H1 (cell line): ENCODE results near the gene TMEM266. TPM values are rescaled to one million over a fixed set of nuclear protein-coding genes. Genes with fewer than 3 reads are reported as not detected.
A peak's percentile ranks its signal among the peaks of the same experiment; 100 is the strongest.

ENCODE experiments used
- CTCF ChIA-PET: fragments of 300-600 bp; sonication (Branson Sonifier 250); formaldehyde crosslinking; loops from one replicate; lab custom pipeline; 2021; ENCODE audit not compliant: partially characterized antibody; lab: Charles Lee
- POLR2A ChIA-PET: fragments of 300-600 bp; sonication (Branson Sonifier 250); formaldehyde crosslinking; loops from one replicate; lab custom pipeline; 2021; ENCODE audit warnings: inconsistent platforms; ENCODE audit not compliant: partially characterized antibody; lab: Charles Lee
- DNase-seq, 2 experiments: peaks; one replicate each; pipeline versions ENCODE4 v3.0.0 to v3.0.0-alpha.2; 2010 to 2022; ENCODE audit warnings: low spot score in 2 of 2, low read depth in 1 of 2, mixed read lengths in 1 of 2
- FAIRE-seq: peaks from 2 replicates; lab custom pipeline; 2011; peaks lifted over from hg19 to GRCh38; lab: Jason Lieb, UNC
- H2AFZ ChIP-seq: 2 replicates; pipeline ENCODE4 v1.8.1; 2012; ENCODE audit warnings: low read length, inconsistent platforms
- H2AK5ac ChIP-seq: 2 replicates; pipeline ENCODE4 v1.6.1; 2013; ENCODE audit warnings: low read depth, low read length
- H2BK120ac ChIP-seq: replicated peaks from 2 replicates; pipeline ENCODE3; 2013; ENCODE audit warnings: low read depth, low read length, inconsistent platforms
- H2BK12ac ChIP-seq: 2 replicates; pipeline ENCODE4 v1.6.1; 2013; ENCODE audit warnings: low read depth, low read length
- H2BK15ac ChIP-seq: 2 replicates; pipeline ENCODE4 v1.6.1; 2013; ENCODE audit warnings: low read length
- H2BK20ac ChIP-seq: 2 replicates; pipeline ENCODE4 v1.6.1; 2013; ENCODE audit warnings: low read length
- H2BK5ac ChIP-seq: 2 replicates; pipeline ENCODE4 v1.6.1; 2013; ENCODE audit warnings: low read depth, low read length
- H3K14ac ChIP-seq: 2 replicates; pipeline ENCODE4 v1.6.1; 2013; ENCODE audit warnings: inconsistent platforms; ENCODE audit not compliant: insufficient read length
- H3K18ac ChIP-seq: 2 replicates; pipeline ENCODE4 v1.6.1; 2013; ENCODE audit warnings: low read length; ENCODE audit errors: extremely low read depth
- H3K23ac ChIP-seq: 2 replicates; pipeline ENCODE4 v1.6.1; 2013; ENCODE audit warnings: inconsistent platforms; ENCODE audit not compliant: insufficient read length
- H3K23me2 ChIP-seq: 2 replicates; pipeline ENCODE4 v1.6.1; 2013; ENCODE audit warnings: low read depth, low read length
- H3K27ac ChIP-seq: 2 replicates; pipeline ENCODE4 v1.6.1; 2011; ENCODE audit warnings: low read depth, low read length, inconsistent platforms
- H3K27me3 ChIP-seq, 4 experiments: replicated peaks in 1 of 4; 1 replicate in 1 of 4; 2 replicates in 3 of 4; pipeline versions ENCODE4 v1.6.1 to v1.8.1; 2011 to 2013; ENCODE audit warnings: low read length in 3 of 4, mild to moderate bottlenecking in 3 of 4, inconsistent platforms in 2 of 4, mixed read lengths in 2 of 4, moderate library complexity in 1 of 4; ENCODE audit not compliant: control insufficient read depth in 3 of 4, insufficient read depth in 3 of 4; ENCODE audit errors: extremely low read depth in 1 of 4
- H3K36me3 ChIP-seq, 4 experiments: 2 replicates each; pipeline versions ENCODE4 v1.6.1 to v1.8.1; 2011 to 2013; ENCODE audit warnings: mild to moderate bottlenecking in 4 of 4, low read length in 3 of 4, moderate library complexity in 2 of 4, control low read depth in 1 of 4, inconsistent platforms in 1 of 4; ENCODE audit not compliant: insufficient read depth in 4 of 4, control insufficient read depth in 2 of 4
- H3K4ac ChIP-seq: replicated peaks from 2 replicates; pipeline ENCODE3; 2013; ENCODE audit warnings: low read length, low read depth, mixed read lengths, inconsistent platforms; ENCODE audit not compliant: insufficient read length
- H3K4me1 ChIP-seq, 4 experiments: replicated peaks in 1 of 4; 1 replicate in 1 of 4; 2 replicates in 3 of 4; pipeline versions ENCODE4 v1.6.1 to v1.8.1; 2011 to 2013; ENCODE audit warnings: low read length in 3 of 4, inconsistent platforms in 2 of 4, mixed read lengths in 1 of 4; ENCODE audit not compliant: insufficient read depth in 4 of 4, control insufficient read depth in 3 of 4
- H3K4me2 ChIP-seq, 2 experiments: 2 replicates each; pipeline versions ENCODE4 v1.6.1 to v1.8.1; 2011 to 2013; ENCODE audit warnings: low read depth in 2 of 2, low read length in 2 of 2, control low read depth in 1 of 2, inconsistent platforms in 1 of 2, mild to moderate bottlenecking in 1 of 2; ENCODE audit not compliant: insufficient read depth in 1 of 2
- H3K4me3 ChIP-seq, 4 experiments: fragments of 200-600, 300-600 bp in 1 of 4; sonication (generic), shearing (Covaris generic), sonication (Bioruptor Twin) in 1 of 4; 2 replicates each; pipeline versions ENCODE4 v1.5.1 to v1.8.1; 2011 to 2016; ENCODE audit warnings: low read length in 4 of 4, low read depth in 3 of 4, control low read depth in 2 of 4, inconsistent platforms in 2 of 4, mild to moderate bottlenecking in 2 of 4, mixed read lengths in 1 of 4, moderate library complexity in 1 of 4; ENCODE audit not compliant: insufficient read depth in 2 of 4; ENCODE audit errors: extremely low read depth in 1 of 4
- H3K56ac ChIP-seq: replicated peaks from 2 replicates; pipeline ENCODE3; 2013; ENCODE audit warnings: low read depth, mild to moderate bottlenecking, mixed read lengths, low read length, inconsistent platforms; ENCODE audit not compliant: insufficient read length
- H3K79me1 ChIP-seq: 2 replicates; pipeline ENCODE4 v1.6.1; 2013; ENCODE audit warnings: low read depth, low read length, control low read depth
- H3K79me2 ChIP-seq, 2 experiments: 2 replicates each; pipeline versions ENCODE4 v1.6.1 to v1.8.1; 2012 to 2013; ENCODE audit warnings: low read length in 2 of 2, mild to moderate bottlenecking in 2 of 2, inconsistent platforms in 1 of 2; ENCODE audit not compliant: insufficient read depth in 2 of 2, control insufficient read depth in 1 of 2
- H3K9ac ChIP-seq, 4 experiments: replicated peaks in 1 of 4; 1 replicate in 1 of 4; 2 replicates in 3 of 4; pipeline versions ENCODE4 v1.6.1 to v1.8.1; 2011 to 2013; ENCODE audit warnings: low read depth in 3 of 4, low read length in 3 of 4, control low read depth in 2 of 4, mild to moderate bottlenecking in 2 of 4, moderate library complexity in 2 of 4, inconsistent platforms in 1 of 4; ENCODE audit errors: extremely low read depth in 1 of 4
- H3K9me3 ChIP-seq, 2 experiments: 2 replicates each; pipeline versions ENCODE4 v1.6.1 to v1.8.1; 2012 to 2013; ENCODE audit warnings: mild to moderate bottlenecking in 2 of 2, moderate library complexity in 2 of 2, control low read depth in 1 of 2, inconsistent platforms in 1 of 2, low read depth in 1 of 2, low read length in 1 of 2, mixed read lengths in 1 of 2; ENCODE audit not compliant: insufficient read depth in 2 of 2
- H4K20me1 ChIP-seq, 2 experiments: replicated peaks in 1 of 2; 2 replicates each; pipeline versions ENCODE3 to v1.8.1; 2011 to 2013; ENCODE audit warnings: inconsistent platforms in 2 of 2, low read length in 2 of 2, mild to moderate bottlenecking in 1 of 2; ENCODE audit not compliant: insufficient read depth in 2 of 2, control insufficient read depth in 1 of 2
- H4K5ac ChIP-seq: 2 replicates; pipeline ENCODE4 v1.6.1; 2013; ENCODE audit warnings: low read length, low read depth, mixed read lengths, inconsistent platforms; ENCODE audit not compliant: insufficient read length
- H4K8ac ChIP-seq: 2 replicates; pipeline ENCODE4 v1.8.0; 2013; ENCODE audit warnings: mild to moderate bottlenecking, moderate library complexity, low read length, inconsistent platforms; ENCODE audit not compliant: insufficient read depth; ENCODE audit errors: extremely low read depth
- H4K91ac ChIP-seq: replicated peaks from 2 replicates; pipeline ENCODE3; 2013; ENCODE audit warnings: low read length, mixed read lengths, inconsistent platforms; ENCODE audit not compliant: insufficient read length
- ATF3 ChIP-seq: IDR thresholded peaks from 2 replicates; pipeline ENCODE4 v1.6.1; 2011; ENCODE audit warnings: low read depth, mild to moderate bottlenecking, low read length; ENCODE audit not compliant: insufficient read depth
- CBX8 ChIP-seq: fragments of 300-800, 300-1000 bp; sonication (generic); IDR thresholded peaks from 2 replicates; pipeline ENCODE4 v1.7.1; 2016; ENCODE audit warnings: low read depth, low read length, borderline replicate concordance
- CHD2 ChIP-seq: IDR thresholded peaks from 2 replicates; pipeline ENCODE4 v1.6.1; 2012; ENCODE audit warnings: low read length, improper control_type of control experiment
- CREB1 ChIP-seq: IDR thresholded peaks from 2 replicates; pipeline ENCODE4 v1.6.1; 2012; ENCODE audit warnings: inconsistent platforms
- HDAC6 ChIP-seq: IDR thresholded peaks from one replicate; pipeline ENCODE4 v1.7.1; 2012; ENCODE audit warnings: low read depth, mild to moderate bottlenecking, inconsistent platforms, low read length, moderate library complexity
- NRF1 ChIP-seq: IDR thresholded peaks from 2 replicates; pipeline ENCODE4 v1.6.1; 2011; ENCODE audit warnings: mild to moderate bottlenecking, low read depth, low read length, improper control_type of control experiment
- SAP30 ChIP-seq: fragments of 300-600 bp; sonication (generic); IDR thresholded peaks from 2 replicates; pipeline ENCODE4 v1.7.1; 2012; ENCODE audit warnings: low read length, moderate library complexity, mild to moderate bottlenecking, inconsistent platforms; ENCODE audit not compliant: insufficient read depth, insufficient replicate concordance
- SP1 ChIP-seq: IDR thresholded peaks from 2 replicates; pipeline ENCODE4 v1.6.1; 2011; ENCODE audit warnings: low read depth, low read length
- TAF1 ChIP-seq: IDR thresholded peaks from 2 replicates; pipeline ENCODE4 v1.6.1; 2011; ENCODE audit warnings: mild to moderate bottlenecking, low read depth, low read length
- TAF7 ChIP-seq: optimal IDR thresholded peaks from 2 replicates; pipeline ENCODE3; 2011; ENCODE audit warnings: low read depth, mild to moderate bottlenecking, inconsistent platforms, low read length, moderate library complexity, borderline replicate concordance
- YY1 ChIP-seq: IDR thresholded peaks from 2 replicates; pipeline ENCODE4 v1.6.1; 2011; ENCODE audit warnings: low read depth, mild to moderate bottlenecking, low read length
- WGBS, 2 experiments: shearing (Covaris generic) in 1 of 2; methylation state at CpG; one replicate each; pipeline versions ENCODE4 v1.1.6 to v1.1.7; 2013 to 2015; ENCODE audit warnings: low lambda C conversion rate in 2 of 2, mixed read lengths in 2 of 2, inconsistent platforms in 1 of 2, low coverage in 1 of 2, missing lambda C conversion rate in 1 of 2; ENCODE audit not compliant: insufficient replicate concordance in 2 of 2, insufficient coverage in 1 of 2, insufficient read length in 1 of 2; ENCODE audit errors: extremely low coverage in 1 of 2, missing lambda C conversion rate in 1 of 2; 5-methylcytosine and 5-hydroxymethylcytosine counted together
- polyA plus RNA-seq, 7 experiments: library from polyadenylated mRNA; depleted of rRNA in 3 of 7; stranded (reverse) in 5 of 7; unstranded in 2 of 7; fragments of >200 nt in 5 of 7; fragments of 200-250 nt in 2 of 7; gene quantifications; 1 replicate in 5 of 7; 2 replicates in 1 of 7; 4 replicates in 1 of 7; pipeline versions ENCODE4 v1.2.1 to v1.2.3, GENCODE V29; 2011 to 2013; ENCODE audit warnings: missing spikeins in 2 of 7, mixed read lengths in 2 of 7
- total RNA-seq: library from RNA; stranded (reverse); fragmentation: NEBNext Ultra II Directional; extraction: Animal tissue kit (Norgen Biotek cat#: 25700); gene quantifications from 2 replicates; pipeline ENCODE4 v1.2.1, GENCODE V29; 2021

Gene TMEM266
- total and polyA plus RNA-seq, 2 of the 8 experiments (the other 6 are each of a cell fraction or from before 2014, with no cell fraction given) = 2.6 TPM

GRCh38 chr15:76162784-76163456, 103.1 kb downstream of the TMEM266 start:
- Histone ChIP-seq H2BK120ac (no peak overlapping the region), H2BK5ac (no peak overlapping the region), H3K4me3 (no peak overlapping the region), H3K79me2 (no peaks in the 10 kb centered on the region), H3K79me1 (no peaks in the 10 kb centered on the region), H3K27ac (no peak overlapping the region), H3K23ac (no peak overlapping the region), H2AK5ac (no peak overlapping the region), H3K4me2 (no peak overlapping the region), H3K4me1 (peaks cover 0 to 5% (median 2%) of the 10 kb centered on the region in 4 experiments; a peak in 1 of 7 replicates), H4K20me1 (no peaks in the 10 kb centered on the region), H3K36me3 (no peaks in the 10 kb centered on the region), H4K91ac (no peak overlapping the region), H4K8ac (no peak overlapping the region; the same call in 1 of the 2 replicates), H2BK15ac (0 out of 2 replicates have a peak overlapping the region, but pooled peaks have one; percentile 29), H2BK12ac (no peak overlapping the region), H2AFZ (no peak overlapping the region), H3K23me2 (no peaks in the 10 kb centered on the region), H4K5ac (no peak overlapping the region), H3K4ac (no peak overlapping the region), H3K9ac (no peak overlapping the region), H3K14ac (no peak overlapping the region), H3K18ac (no peak overlapping the region), H2BK20ac (no peak overlapping the region), H3K56ac (no peak overlapping the region), H3K9me3 (no peaks in the 10 kb centered on the region), H3K27me3 (no peaks in the 10 kb centered on the region; a peak in 1 of 7 replicates)
- CTCF ChIA-PET = interaction anchor here (0.9 to 9.7 kb wide), 4 partner anchors 12 to 171 kb away, joined by 3 to 89 read pairs (median 6); no protein-coding TSS in a partner anchor
- 87% methylated on average over 9 of the region's 10 CpGs; no CpG with 5 or more reads in 1 of the 2 experiments for WGBS, 2 experiments
- no peak for DNase-seq
- POLR2A ChIA-PET = interaction anchor here (0.7 to 0.8 kb wide), 2 partner anchors 12 to 30 kb away, joined by 3 to 4 read pairs; no protein-coding TSS in a partner anchor
- no peak for FAIRE-seq
- TF ChIP-seq TAF7 = no peak
- TF ChIP-seq NRF1 = no peak
- TF ChIP-seq TAF1 = no peak
- no peak for TF ChIP-seq YY1
- TF ChIP-seq CREB1 = no peak
- TF ChIP-seq CHD2 = no peak
- TF ChIP-seq SAP30 = no peak
- no peak for TF ChIP-seq ATF3
- TF ChIP-seq CBX8 = no peak
- TF ChIP-seq SP1 = no peak
- TF ChIP-seq HDAC6 = no peak
